T-helper 22 cell (primary cell): Measurements from ENCODE around the gene KIFAP3.
"Not testable (repeated sequence)": the region's sequence is repeated elsewhere in the genome, so short reads cannot be mapped to it uniquely, and the experiment has no call there.

Experiments used
- DNase-seq: peaks from one replicate; pipeline ENCODE4 v3.0.0-alpha.2; 2020; ENCODE audit warnings: low read depth

The KIFAP3 gene

GRCh38 chr1:169924063-169924462 is 150.4 kb downstream of the KIFAP3 start:
- DNase-seq = no peak

DNA sequence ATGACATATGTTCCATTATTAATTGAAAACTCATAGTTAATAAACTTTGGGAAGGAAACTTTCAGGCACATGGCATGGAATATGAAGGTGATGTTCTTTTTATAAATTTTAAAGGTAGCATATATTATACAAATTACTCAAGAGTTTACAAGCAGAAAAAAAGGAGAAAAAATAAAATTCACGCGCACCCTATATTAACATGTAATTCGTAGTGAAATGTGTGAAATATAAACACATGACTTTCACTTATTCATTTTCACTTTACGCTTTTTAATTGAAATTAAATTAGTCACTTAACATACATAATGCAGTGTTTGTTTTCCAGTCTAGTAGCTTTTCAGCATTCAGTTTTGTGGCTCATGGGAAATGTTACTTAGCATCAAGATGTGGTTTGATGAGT is 153.4 kb downstream of the KIFAP3 start:
- no peak for DNase-seq

GRCh38 chr1:169918927-169919326 is 155.6 kb downstream of the KIFAP3 start:
- no peak for DNase-seq

DNA sequence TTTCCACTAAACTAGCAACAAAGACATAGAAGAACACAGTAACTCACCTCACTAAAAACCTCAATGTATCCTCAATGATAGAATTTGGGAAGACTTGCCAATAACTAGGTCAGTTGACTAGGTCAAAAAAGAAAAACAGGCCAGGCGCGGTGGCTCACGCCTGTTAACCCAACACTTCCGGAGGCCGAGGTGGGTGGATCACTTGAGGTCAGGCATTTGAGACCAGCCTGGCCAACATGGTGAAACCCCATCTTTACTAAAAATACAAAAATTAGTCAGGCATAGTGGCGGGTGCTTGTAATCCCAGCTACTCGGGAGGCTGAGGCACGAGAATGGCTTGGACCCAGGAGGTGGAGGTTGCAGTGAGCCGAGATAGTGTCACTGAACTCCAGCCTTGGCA is 156.3 kb downstream of the KIFAP3 start:
- DNase-seq = not testable (repeated sequence)

GRCh38 chr1:169915150-169915549 is 159.3 kb downstream of the KIFAP3 start:
- no peak for DNase-seq

DNA sequence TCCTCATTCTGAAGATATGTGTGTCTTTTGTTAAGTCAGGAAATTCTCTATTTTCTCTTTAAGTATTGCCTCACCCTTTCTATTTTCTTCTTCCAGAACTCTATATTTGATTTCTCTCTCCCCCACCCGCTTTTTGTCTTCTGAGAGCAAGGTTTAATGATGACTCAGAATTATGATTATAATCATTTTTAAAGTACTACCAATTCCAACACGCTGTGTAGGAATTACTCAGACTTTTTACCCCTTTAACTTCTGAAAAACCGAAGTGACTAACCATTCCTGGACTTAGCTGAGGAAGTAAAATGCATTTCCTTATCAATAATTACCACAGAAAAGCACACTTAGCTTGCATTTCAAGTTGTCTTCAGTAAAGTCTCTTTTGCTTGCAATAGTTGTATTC is 160.0 kb downstream of the KIFAP3 start:
- no peak for DNase-seq

- DNase-seq = no peak
Observed at GRCh38 chr1:169909499-169909898, 165.0 kb downstream of the KIFAP3 start.

GRCh38 chr1:169906938-169907337 is 167.6 kb downstream of the KIFAP3 start:
- no peak for DNase-seq

DNA sequence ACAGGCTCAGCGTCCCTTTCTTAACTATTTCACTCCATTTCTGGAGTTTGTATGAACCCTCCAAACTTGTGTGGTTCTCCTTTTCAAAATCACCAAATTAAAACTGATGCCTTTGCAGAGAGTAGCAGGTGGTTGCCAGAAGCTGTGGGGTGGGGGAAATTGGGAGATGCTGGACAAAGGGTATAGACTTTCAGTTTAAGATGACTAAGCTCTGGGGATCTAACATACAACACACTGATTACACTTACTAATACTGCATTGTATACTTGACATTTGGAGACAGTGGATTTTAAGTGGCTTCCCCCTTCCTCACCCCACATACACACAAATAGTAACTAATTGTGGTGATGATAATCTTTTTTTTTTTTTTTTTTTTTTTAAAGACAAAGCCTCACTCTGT is 169.7 kb downstream of the KIFAP3 start:
- DNase-seq = no peak

DNA sequence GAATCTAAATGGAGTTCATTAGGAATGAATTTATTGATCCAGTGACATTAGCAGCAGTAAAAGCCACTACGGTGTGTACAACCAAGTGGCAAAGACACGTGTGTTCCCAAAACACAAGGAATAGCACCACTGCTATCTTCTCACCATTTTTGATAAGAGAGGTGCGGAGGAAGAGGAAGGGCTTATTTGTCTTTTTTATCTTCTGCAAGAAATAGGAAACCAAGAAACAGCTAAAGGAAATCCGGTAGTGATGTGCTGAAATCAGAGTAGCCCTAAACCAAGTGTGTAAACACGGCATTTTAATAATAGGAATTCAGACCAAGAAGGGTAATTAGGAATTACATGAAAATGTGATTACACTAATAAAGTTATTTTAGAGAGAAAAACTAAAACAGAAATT is 171.7 kb downstream of the KIFAP3 start:
- DNase-seq = no peak

GRCh38 chr1:169901115-169901514 is 173.4 kb downstream of the KIFAP3 start:
- DNase-seq = no peak

DNA sequence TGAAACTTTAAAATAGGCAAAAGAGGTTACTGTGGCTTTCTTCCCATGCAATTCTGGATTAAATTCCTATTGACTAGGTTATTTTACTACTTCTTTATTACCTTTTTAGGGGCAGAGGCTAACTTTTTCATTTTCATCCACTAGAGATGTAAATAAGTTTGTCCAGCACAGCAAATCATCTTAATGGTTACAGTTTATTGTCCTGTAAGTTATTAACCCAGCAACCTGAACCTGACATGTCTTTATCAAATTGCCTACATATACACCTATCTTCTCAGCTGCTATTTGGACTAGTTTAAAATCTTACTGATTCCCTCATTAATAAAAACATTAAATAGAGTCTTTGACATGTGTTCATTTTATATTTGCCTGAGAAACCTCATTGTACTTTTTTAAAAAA is 173.9 kb downstream of the KIFAP3 start:
- no peak for DNase-seq

- no peak for DNase-seq
Observed at GRCh38 chr1:169899519-169900217, 174.8 kb downstream of the KIFAP3 start.

- no peak for DNase-seq
Observed at GRCh38 chr1:169896013-169896412, 178.5 kb downstream of the KIFAP3 start.

DNA sequence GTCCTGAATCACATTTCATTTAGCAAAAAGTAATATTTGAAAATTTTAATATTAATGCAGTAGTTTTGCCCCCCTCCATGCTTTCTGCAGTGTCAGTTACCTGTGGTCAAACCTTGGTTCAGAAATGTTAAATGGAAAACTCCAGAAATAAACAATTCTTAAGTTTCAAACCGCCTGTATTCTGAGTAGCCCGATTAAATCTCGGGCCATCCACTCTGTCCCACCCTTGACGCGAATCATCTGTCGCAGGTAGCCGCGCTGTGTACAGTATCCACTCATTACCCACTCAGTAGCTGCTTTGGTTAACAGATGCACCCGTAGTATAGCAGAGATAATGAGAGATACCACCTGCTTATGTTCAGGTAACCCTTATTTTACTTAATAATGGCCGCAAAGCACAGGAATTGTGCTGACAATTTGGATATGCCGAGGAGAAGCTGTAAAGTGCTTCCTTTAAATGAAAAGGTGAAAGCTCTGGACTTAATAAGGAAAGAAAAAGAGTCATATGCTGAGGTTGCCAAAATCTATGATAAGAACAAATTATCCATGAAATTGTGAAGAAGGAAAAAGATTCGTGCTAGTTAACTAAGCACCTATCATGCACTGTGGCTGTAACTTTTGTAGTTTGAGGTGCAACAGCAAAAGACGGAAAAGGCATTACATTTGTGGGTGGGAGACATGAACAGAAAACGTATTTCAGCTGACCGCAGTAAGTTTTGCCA is 179.9 kb downstream of the KIFAP3 start:
- no peak for DNase-seq

- DNase-seq = peak; percentile 89
Observed at GRCh38 chr1:169893645-169894423, 180.7 kb downstream of the KIFAP3 start, which contains the start of gene SCYL3. Gene SCYL3 (minus strand): TSS chr1:169893896. CDS start chr1:169888840, 5,056 bp downstream.

DNA sequence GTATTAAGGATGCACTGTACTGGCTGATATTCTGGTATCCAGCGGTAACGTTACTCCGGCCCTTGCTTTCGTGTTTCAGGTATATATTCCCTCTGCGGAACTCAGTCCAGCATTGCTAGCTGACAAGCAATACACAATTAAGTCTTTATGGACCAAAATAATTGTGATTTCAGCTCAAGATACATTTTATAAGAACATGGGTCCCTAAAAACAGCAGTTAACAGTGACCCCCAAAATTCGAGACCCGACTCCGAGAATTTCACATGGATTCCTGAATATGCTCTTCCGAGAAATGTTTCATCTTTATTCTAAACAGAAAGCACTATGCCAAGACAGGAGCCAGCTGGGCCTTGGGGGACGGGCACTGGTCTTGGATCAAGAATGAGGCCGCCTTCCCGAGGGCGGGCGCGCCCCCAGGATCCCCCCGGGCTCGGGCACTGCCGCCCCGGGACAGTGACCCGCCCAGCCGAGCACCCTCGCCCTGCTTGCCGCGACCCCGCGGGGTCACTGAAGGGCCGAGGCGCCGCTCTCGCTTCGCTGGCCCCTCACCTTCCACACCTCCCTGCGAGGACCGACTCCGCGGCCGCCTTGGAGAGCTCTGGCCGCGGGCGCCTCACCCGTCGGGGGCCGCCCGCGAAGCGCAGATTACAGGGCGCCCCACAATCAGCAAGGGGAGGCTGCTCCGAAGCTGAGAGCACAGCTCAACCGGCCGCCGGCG is 181.4 kb downstream of the KIFAP3 start:
- no peak for DNase-seq

DNA sequence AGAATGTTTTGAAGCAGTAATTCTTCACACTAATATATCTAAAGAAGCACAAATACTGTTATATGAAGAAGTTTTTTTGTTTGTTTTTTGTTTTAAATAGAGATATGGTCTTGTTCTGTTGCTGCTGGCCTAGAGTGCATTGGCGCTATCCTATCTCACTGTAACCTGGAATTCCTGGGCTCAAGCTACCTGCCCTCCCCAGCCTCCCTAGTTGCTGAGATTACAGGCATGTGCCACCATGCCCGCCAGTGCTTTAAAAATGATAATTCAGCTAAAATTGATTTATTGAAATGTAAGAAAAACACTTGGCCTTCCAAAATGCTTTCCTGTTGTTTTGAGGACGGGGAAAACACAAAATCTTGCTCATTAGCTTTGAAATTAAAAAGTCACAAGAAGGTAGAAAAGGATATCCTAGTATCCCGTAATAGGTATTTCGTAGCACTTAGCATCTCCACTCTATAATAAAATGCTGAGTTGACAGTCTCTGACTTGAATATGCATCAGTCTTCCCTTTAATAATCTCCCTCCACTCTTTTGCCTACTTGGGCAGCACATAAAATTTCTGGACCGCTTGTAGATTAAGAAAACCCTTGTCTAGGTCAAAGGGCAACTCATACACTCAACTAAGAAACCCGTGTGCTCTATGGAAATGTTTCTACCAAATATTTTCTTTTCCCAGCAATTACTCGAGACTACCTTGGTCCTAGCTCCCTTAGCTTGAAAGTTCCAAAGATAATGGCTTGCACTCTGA is 182.1 kb downstream of the KIFAP3 start:
- no peak for DNase-seq

DNA sequence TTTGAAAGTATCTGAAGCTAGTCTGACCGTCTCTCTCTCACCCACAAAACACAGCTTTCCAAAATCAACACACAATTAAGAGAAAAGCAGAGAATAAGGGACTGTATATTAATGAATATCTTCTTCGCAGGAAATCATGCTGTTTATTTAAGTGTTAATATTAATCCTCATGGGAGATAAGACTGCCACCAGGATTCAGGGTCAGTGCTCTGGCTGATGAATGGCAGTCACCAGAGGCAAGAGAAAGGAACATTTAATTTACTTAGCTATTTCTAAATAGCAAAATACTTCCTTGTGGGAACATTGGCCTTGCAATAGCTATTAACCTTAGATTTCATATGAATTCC is 183.0 kb downstream of the KIFAP3 start:
- DNase-seq = no peak

DNA sequence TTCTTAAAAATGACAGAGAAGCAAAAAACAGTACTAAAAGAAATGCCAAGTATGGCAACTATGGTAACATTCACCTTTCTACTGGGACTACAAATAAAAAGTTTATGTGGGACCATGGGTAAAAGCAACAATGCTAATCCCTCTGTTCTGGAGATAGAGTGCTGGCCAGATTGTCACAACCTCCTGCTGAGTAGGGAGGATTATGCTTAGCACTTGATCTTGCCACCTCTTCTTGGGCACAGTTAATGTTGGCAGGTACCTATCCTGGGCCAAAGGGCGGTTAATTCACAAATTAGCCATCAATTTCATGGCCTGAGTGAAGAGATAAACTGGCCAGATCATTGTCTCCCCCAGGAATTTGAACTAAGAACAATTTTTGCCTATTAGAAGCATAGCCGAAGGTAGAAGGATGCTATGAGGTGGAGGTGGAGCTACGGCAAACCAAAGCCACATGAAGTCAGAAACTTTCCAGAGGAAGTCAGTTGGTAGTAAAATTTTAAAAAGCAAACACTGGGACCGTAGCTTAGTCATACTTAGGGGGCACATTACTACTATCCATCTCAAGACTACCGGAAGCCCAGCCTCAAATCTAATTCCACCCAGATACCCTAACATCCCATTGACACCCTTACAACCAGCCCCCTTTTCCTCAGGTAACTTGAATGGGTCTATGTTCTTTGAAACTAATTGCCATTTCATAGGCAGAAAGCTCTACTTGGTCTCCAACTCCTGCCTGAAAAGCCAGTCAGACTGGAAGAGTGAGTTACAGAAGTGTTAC is 183.5 kb downstream of the KIFAP3 start:
- peak; percentile 27 for DNase-seq

GRCh38 chr1:169889871-169890270 is 184.6 kb downstream of the KIFAP3 start:
- DNase-seq = no peak
